A549 (cell line): ENCODE measurements around the gene OSTF1.

Source experiments
- CEBPB ChIP-seq, 2 experiments: fragments of >200 bp in 1 of 2; sonication (Bioruptor Twin) in 1 of 2; formaldehyde crosslinking in 1 of 2; IDR thresholded peaks; 2 replicates each; pipeline ENCODE4 v1.6.1; 2012 to 2016
- CHD2 ChIP-seq: fragments of 150-350 bp; IDR thresholded peaks from 2 replicates; pipeline ENCODE4 v1.6.1; 2014; ENCODE audit warnings: low read length; ENCODE audit not compliant: partially characterized antibody
- CTCF ChIP-seq: fragments of >200 bp; sonication (Bioruptor Twin); formaldehyde crosslinking; IDR thresholded peaks from 3 replicates; pipeline ENCODE4 v1.5.1; 2016
- JUN ChIP-seq, 2 experiments: fragments of >200 bp; sonication (Bioruptor Twin); formaldehyde crosslinking; IDR thresholded peaks; 2 replicates in 1 of 2; 3 replicates in 1 of 2; pipeline ENCODE4 v1.6.1; 2016 to 2017
- JUNB ChIP-seq: fragments of >200 bp; sonication (Bioruptor Twin); formaldehyde crosslinking; IDR thresholded peaks from 2 replicates; pipeline ENCODE4 v1.6.1; 2016
- MAZ ChIP-seq: fragments of 150-350 bp; IDR thresholded peaks from 2 replicates; pipeline ENCODE4 v1.6.1; 2014; ENCODE audit warnings: antibody characterized with exemption, low read depth, low read length, borderline replicate concordance
- POLR2A ChIP-seq: IDR thresholded peaks from 2 replicates; pipeline ENCODE4 v1.6.1; 2012; ENCODE audit warnings: mild to moderate bottlenecking, low read length
- RFX5 ChIP-seq: fragments of 450-650 bp; IDR thresholded peaks from 2 replicates; pipeline ENCODE4 v1.7.1; 2014; ENCODE audit warnings: antibody characterized with exemption, mild to moderate bottlenecking, moderate library complexity
- SMC3 ChIP-seq: fragments of >200 bp; sonication (Bioruptor Twin); formaldehyde crosslinking; IDR thresholded peaks from 3 replicates; pipeline ENCODE4 v1.6.1; 2018; ENCODE audit warnings: inconsistent platforms
- ZNF302 ChIP-seq: fragments of 250-450 bp; sonication (Bioruptor Pico); IDR thresholded peaks from 2 replicates; pipeline ENCODE4 v1.9.0; 2021; ENCODE audit warnings: inconsistent platforms, mild to moderate bottlenecking, moderate library complexity
- ZSCAN20 ChIP-seq: fragments of 250-450 bp; sonication (Bioruptor Pico); IDR thresholded peaks from 2 replicates; pipeline ENCODE4 v1.8.0; 2022; ENCODE audit warnings: mild to moderate bottlenecking, moderate library complexity

DNA sequence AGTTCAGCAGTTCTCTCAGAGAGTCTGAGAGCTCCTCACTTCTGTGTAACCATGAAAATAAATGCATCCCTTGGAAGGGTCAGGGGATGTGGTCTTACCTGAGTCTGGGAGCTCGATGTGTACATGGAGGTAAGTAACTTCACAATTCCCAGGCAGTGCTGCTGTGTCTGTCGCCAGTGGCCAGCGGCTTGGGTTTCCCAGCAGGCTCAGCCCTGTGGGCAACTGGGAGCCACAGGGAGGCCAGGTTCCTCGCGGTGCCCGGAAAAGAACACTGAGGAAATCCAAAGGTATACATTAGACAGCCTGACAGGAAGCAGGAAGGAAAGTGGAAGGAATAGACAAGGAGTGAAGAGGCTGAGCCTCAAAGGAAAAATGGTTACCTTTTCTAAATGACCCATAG lies 62.2 kb downstream of the OSTF1 start:
- no peak for TF ChIP-seq POLR2A
- TF ChIP-seq CTCF, result no peak
- no peak for TF ChIP-seq JUN (IDR thresholded peaks at IDR 0.05)
- no peak for TF ChIP-seq MAZ
- no peak for TF ChIP-seq ZNF302
- TF ChIP-seq ZSCAN20, result no peak
- no peak for TF ChIP-seq CEBPB (IDR thresholded peaks at IDR 0.05)
- no peak for TF ChIP-seq SMC3
- no peak for TF ChIP-seq JUNB
- TF ChIP-seq RFX5, result no peak
- no peak for TF ChIP-seq CHD2
